OCI-LY7 (cell line): ENCODE results near the gene PRPS2. TPM values are rescaled to one million over a fixed set of nuclear protein-coding genes. Genes with fewer than 3 reads are reported as not detected.

Experiments
- BruUV-seq: library from RNA; stranded (reverse); fragments of 400-500 nt; replicated peaks from 2 replicates; lab custom pipeline; 2021; lab: Mats Ljungman, UMichigan
- CTCF ChIA-PET: fragments of 300-600 bp; sonication (Branson Sonifier 250); formaldehyde crosslinking; loops from one replicate; lab custom pipeline; 2022; ENCODE audit warnings: antibody characterized with exemption; ENCODE audit not compliant: unreplicated experiment; lab: Charles Lee
- POLR2A ChIA-PET: fragments of 300-600 bp; sonication (Branson Sonifier 250); formaldehyde crosslinking; loops from one replicate; lab custom pipeline; 2022; ENCODE audit warnings: antibody characterized with exemption; lab: Charles Lee
- DNase-seq: peaks from one replicate; pipeline ENCODE4 v3.0.0-alpha.2; 2015; ENCODE audit warnings: low spot score
- H2AFZ ChIP-seq: fragments of 200-600 bp; sonication (generic), shearing (Covaris generic); 2 replicates; pipeline ENCODE4 v1.6.1; 2014; ENCODE audit warnings: mild to moderate bottlenecking, antibody characterized with exemption, low read length, moderate library complexity
- H3K27ac ChIP-seq: fragments of 200-600 bp; sonication (generic); 2 replicates; pipeline ENCODE4 v1.5.1; 2014; ENCODE audit warnings: mixed run types, low read depth, mild to moderate bottlenecking, moderate library complexity, low read length, inconsistent platforms; ENCODE audit not compliant: poor library complexity, severe bottlenecking
- H3K36me3 ChIP-seq: fragments of 200-600 bp; sonication (generic); 2 replicates; pipeline ENCODE4 v1.6.1; 2014; ENCODE audit warnings: mild to moderate bottlenecking, antibody characterized with exemption, low read length, moderate library complexity, mixed read lengths; ENCODE audit not compliant: insufficient read depth
- H3K4me1 ChIP-seq: fragments of 200-600 bp; sonication (generic); 2 replicates; pipeline ENCODE4 v1.5.1; 2014; ENCODE audit warnings: mild to moderate bottlenecking, low read length; ENCODE audit not compliant: insufficient read depth, poor library complexity, severe bottlenecking
- H3K4me2 ChIP-seq: fragments of 200-600 bp; sonication (generic); 2 replicates; pipeline ENCODE4 v1.6.1; 2014; ENCODE audit warnings: mild to moderate bottlenecking, low read length
- H3K4me3 ChIP-seq: fragments of 200-600 bp; sonication (generic); 2 replicates; pipeline ENCODE4 v1.5.1; 2014; ENCODE audit warnings: mild to moderate bottlenecking, low read depth, low read length; ENCODE audit not compliant: poor library complexity, severe bottlenecking
- H3K79me2 ChIP-seq: fragments of 200-600 bp; sonication (generic); 2 replicates; pipeline ENCODE4 v1.6.1; 2016; ENCODE audit warnings: low read depth, mild to moderate bottlenecking, low read length, moderate library complexity, mixed read lengths; ENCODE audit not compliant: insufficient read depth
- H3K9me2 ChIP-seq: fragments of 200-600 bp; sonication (generic); 2 replicates; pipeline ENCODE4 v1.6.1; 2016; ENCODE audit warnings: mild to moderate bottlenecking, low read length, mixed read lengths; ENCODE audit not compliant: insufficient read depth
- H3K9me3 ChIP-seq: fragments of 200-600 bp; sonication (generic); 2 replicates; pipeline ENCODE4 v1.6.1; 2014; ENCODE audit warnings: mild to moderate bottlenecking, mixed run types, low read length, mixed read lengths
- H4K20me1 ChIP-seq: fragments of 200-600 bp; sonication (generic); 2 replicates; pipeline ENCODE4 v1.6.1; 2014; ENCODE audit warnings: mild to moderate bottlenecking, antibody characterized with exemption, low read length, moderate library complexity, mixed read lengths; ENCODE audit not compliant: insufficient read depth
- CTCF ChIP-seq: fragments of 200-600 bp; sonication (generic); conservative IDR thresholded peaks from 2 replicates; pipeline ENCODE4 v1.5.1; 2014; ENCODE audit warnings: mild to moderate bottlenecking, antibody characterized with exemption, low read length, moderate library complexity, mixed read lengths
- EZH2phosphoT487 ChIP-seq: fragments of 200-600 bp; sonication (generic); IDR thresholded peaks from 2 replicates; pipeline ENCODE4 v1.6.1; 2018; ENCODE audit warnings: low read depth, borderline replicate concordance, mild to moderate bottlenecking, mixed run types, antibody characterized with exemption, low read length, moderate library complexity, mixed read lengths
- intact Hi-C: fragments of 100-400 bp; cut with micrococcal nuclease; formaldehyde crosslinking; loops from one replicate; pipeline ENCODE4 v1.10.0; 2022; ENCODE audit not compliant: unreplicated experiment
- total RNA-seq, 2 experiments: library from RNA; depleted of rRNA in 1 of 2; stranded (reverse); fragments of >200 nt in 1 of 2; shearing (Covaris generic) in 1 of 2; gene quantifications; 2 replicates each; pipeline ENCODE4 v1.2.3, GENCODE V29; 2014 to 2022

Gene PRPS2
- total RNA-seq, 2 experiments from 2014 or later, result 57.5 to 70.7 TPM

DNA sequence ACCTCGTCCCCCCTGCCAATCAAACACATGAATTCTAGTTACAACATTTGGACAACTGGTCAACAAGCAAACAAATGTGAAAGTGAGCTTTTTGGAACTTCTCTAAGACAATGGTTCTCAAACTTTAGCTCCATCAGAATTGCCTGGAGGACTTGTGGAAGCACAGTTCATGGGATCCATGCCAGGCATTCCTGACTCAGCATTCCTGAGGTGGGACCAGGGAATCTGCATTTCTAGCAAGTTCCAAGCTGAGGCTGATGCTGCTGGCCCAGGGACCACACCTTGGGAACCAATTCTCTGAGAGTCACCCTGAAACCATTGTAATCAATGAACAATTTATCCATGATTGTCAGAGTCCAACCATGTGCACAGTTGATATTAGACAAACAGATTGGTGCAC, 43.8 kb upstream of the PRPS2 start:
- POLR2A ChIA-PET, result interaction anchor here (0.6 to 1.4 kb wide), 2 partner anchors 15 to 1410 kb away, joined by 3 read pairs; no protein-coding TSS in a partner anchor
- CTCF ChIA-PET, result no interaction called here
- no TSS peak for BruUV-seq

GRCh38 chrX:12751887-12752286, 39.3 kb upstream of the PRPS2 start:
- H2AFZ ChIP-seq, result no peak overlapping the region
- no peaks in the 10 kb centered on the region for H3K4me1 ChIP-seq
- no peaks in the 10 kb centered on the region for H3K9me2 ChIP-seq
- no peaks in the 10 kb centered on the region for H3K9me3 ChIP-seq
- no peak for DNase-seq
- CTCF ChIA-PET, result no interaction called here
- H3K36me3 ChIP-seq, result no peaks in the 10 kb centered on the region
- POLR2A ChIA-PET, result interaction anchor here (0.5 kb wide), 1 partner anchor 389 kb away, joined by 4 read pairs; no protein-coding TSS in a partner anchor
- TF ChIP-seq CTCF, result no peak
- TF ChIP-seq EZH2phosphoT487, result no peak
- no peak overlapping the region for H3K4me3 ChIP-seq
- no peaks in the 10 kb centered on the region for H3K79me2 ChIP-seq
- BruUV-seq, result no TSS peak
- no peak overlapping the region for H3K4me2 ChIP-seq
- no peaks in the 10 kb centered on the region for H4K20me1 ChIP-seq
- H3K27ac ChIP-seq, result no peak overlapping the region
- intact Hi-C loops, result no loop called here

More for the DNA sequence above, 43.8 kb upstream of the PRPS2 start:
- Histone ChIP-seq H3K4me1 (no peaks in the 10 kb centered on the region), H3K27ac (no peak overlapping the region), H3K79me2 (no peaks in the 10 kb centered on the region), H3K9me3 (no peaks in the 10 kb centered on the region), H3K36me3 (no peaks in the 10 kb centered on the region), H3K4me3 (no peak overlapping the region), H3K9me2 (no peaks in the 10 kb centered on the region), H2AFZ (no peak overlapping the region), H4K20me1 (no peaks in the 10 kb centered on the region), H3K4me2 (no peak overlapping the region)
- no peak for DNase-seq
- TF ChIP-seq EZH2phosphoT487 (no peak), CTCF (no peak)
- intact Hi-C loops, result no loop called here

GRCh38 chrX:12753366-12753765, 37.8 kb upstream of the PRPS2 start:
- TF ChIP-seq EZH2phosphoT487 (no peak), CTCF (no peak)
- no peak overlapping the region for H3K4me3 ChIP-seq
- H3K36me3 ChIP-seq, result no peaks in the 10 kb centered on the region
- POLR2A ChIA-PET, result interaction anchor here (0.6 to 0.7 kb wide), 2 partner anchors 138 to 299 kb away, joined by 3 to 4 read pairs; no protein-coding TSS in a partner anchor
- no peaks in the 10 kb centered on the region for H3K9me2 ChIP-seq
- DNase-seq, result no peak
- no peaks in the 10 kb centered on the region for H3K79me2 ChIP-seq
- no peaks in the 10 kb centered on the region for H4K20me1 ChIP-seq
- H3K9me3 ChIP-seq, result no peaks in the 10 kb centered on the region
- no peak overlapping the region for H3K4me2 ChIP-seq
- intact Hi-C loops, result no loop called here
- no peak overlapping the region for H2AFZ ChIP-seq
- no TSS peak for BruUV-seq
- CTCF ChIA-PET, result no interaction called here
- H3K27ac ChIP-seq, result no peak overlapping the region
- H3K4me1 ChIP-seq, result no peaks in the 10 kb centered on the region
